Measurements from ENCODE around the gene BCL2L1. TPM values are rescaled to one million over a fixed set of nuclear protein-coding genes. Genes with fewer than 3 reads are reported as not detected.

The BCL2L1 gene
- polyA plus RNA-seq, 1 donor from 2014 or later = 125 TPM

- no peak overlapping the region for H3K4me2 ChIP-seq (ENCODE audit: low read length)
These were observed 46.6 kb downstream of the BCL2L1 start for GRCh38 chr20:31675828-31676608.

GRCh38 chr20:31674895-31675827 is 47.5 kb downstream of the BCL2L1 start:
- Histone ChIP-seq H3K9me2 (ENCODE audit: insufficient read depth, low read length) (no peaks in the 10 kb centered on the region), H3K4me2 (ENCODE audit: low read length) (no peak overlapping the region), H4K20me1 (ENCODE audit: insufficient read depth) (no peaks in the 10 kb centered on the region), H3K4me3 (ENCODE audit: low read length) (no peak overlapping the region), H3K79me2 (replicated peaks; ENCODE audit: insufficient read depth, low read length) (peaks cover 4% of the 10 kb centered on the region), H3K9me3 (ENCODE audit: low read length) (no peaks in the 10 kb centered on the region), H3F3A (ENCODE audit: insufficient read depth, low read length, poor library complexity, severe bottlenecking) (no peaks in the 10 kb centered on the region), H3K36me3 (ENCODE audit: insufficient read depth, low read length) (no peaks in the 10 kb centered on the region), H2AFZ (ENCODE audit: low read depth, low read length) (no peak overlapping the region), H3K27ac (ENCODE audit: low read length) (no peak overlapping the region), H3K9ac (ENCODE audit: low read length) (no peak overlapping the region), H3K27me3 (ENCODE audit: insufficient read depth, low read depth, low read length) (no peaks in the 10 kb centered on the region)
- no peak for TF ChIP-seq TAF1 (IDR thresholded peaks at IDR 0.05; ENCODE audit: low read depth)
- no peak for TF ChIP-seq POLR2AphosphoS5 (IDR thresholded peaks at IDR 0.05)

More at GRCh38 chr20:31675828-31676608, 46.6 kb downstream of the BCL2L1 start:
- Histone ChIP-seq H3K36me3 (ENCODE audit: insufficient read depth, low read length) (no peaks in the 10 kb centered on the region), H3K9ac (ENCODE audit: low read length) (no peak overlapping the region), H2AFZ (ENCODE audit: low read depth, low read length) (no peak overlapping the region), H3K9me2 (ENCODE audit: insufficient read depth, low read length) (no peaks in the 10 kb centered on the region), H3K27ac (ENCODE audit: low read length) (no peak overlapping the region), H4K20me1 (ENCODE audit: insufficient read depth) (no peaks in the 10 kb centered on the region), H3F3A (ENCODE audit: insufficient read depth, low read length, poor library complexity, severe bottlenecking) (no peaks in the 10 kb centered on the region), H3K79me2 (replicated peaks; ENCODE audit: insufficient read depth, low read length) (peaks cover 4% of the 10 kb centered on the region), H3K4me3 (ENCODE audit: low read length) (no peak overlapping the region), H3K9me3 (ENCODE audit: low read length) (no peaks in the 10 kb centered on the region), H3K27me3 (ENCODE audit: insufficient read depth, low read depth, low read length) (no peaks in the 10 kb centered on the region)
- TF ChIP-seq EZH2 (IDR thresholded peaks at IDR 0.05; ENCODE audit: borderline replicate concordance, insufficient read depth, low read length, poor library complexity, severe bottlenecking) (no peak), TAF1 (IDR thresholded peaks at IDR 0.05; ENCODE audit: low read depth) (no peak), RAD21 (conservative IDR thresholded peaks at IDR 0.05) (no peak), SMC3 (conservative IDR thresholded peaks at IDR 0.05; ENCODE audit: poor library complexity) (no peak), POLR2AphosphoS5 (IDR thresholded peaks at IDR 0.05) (no peak), EP300 (conservative IDR thresholded peaks at IDR 0.05; ENCODE audit: poor library complexity, severe bottlenecking) (no peak), MXI1 (conservative IDR thresholded peaks at IDR 0.05; ENCODE audit: poor library complexity, severe bottlenecking) (no peak)
- TF ChIP-seq, protein P1, sequence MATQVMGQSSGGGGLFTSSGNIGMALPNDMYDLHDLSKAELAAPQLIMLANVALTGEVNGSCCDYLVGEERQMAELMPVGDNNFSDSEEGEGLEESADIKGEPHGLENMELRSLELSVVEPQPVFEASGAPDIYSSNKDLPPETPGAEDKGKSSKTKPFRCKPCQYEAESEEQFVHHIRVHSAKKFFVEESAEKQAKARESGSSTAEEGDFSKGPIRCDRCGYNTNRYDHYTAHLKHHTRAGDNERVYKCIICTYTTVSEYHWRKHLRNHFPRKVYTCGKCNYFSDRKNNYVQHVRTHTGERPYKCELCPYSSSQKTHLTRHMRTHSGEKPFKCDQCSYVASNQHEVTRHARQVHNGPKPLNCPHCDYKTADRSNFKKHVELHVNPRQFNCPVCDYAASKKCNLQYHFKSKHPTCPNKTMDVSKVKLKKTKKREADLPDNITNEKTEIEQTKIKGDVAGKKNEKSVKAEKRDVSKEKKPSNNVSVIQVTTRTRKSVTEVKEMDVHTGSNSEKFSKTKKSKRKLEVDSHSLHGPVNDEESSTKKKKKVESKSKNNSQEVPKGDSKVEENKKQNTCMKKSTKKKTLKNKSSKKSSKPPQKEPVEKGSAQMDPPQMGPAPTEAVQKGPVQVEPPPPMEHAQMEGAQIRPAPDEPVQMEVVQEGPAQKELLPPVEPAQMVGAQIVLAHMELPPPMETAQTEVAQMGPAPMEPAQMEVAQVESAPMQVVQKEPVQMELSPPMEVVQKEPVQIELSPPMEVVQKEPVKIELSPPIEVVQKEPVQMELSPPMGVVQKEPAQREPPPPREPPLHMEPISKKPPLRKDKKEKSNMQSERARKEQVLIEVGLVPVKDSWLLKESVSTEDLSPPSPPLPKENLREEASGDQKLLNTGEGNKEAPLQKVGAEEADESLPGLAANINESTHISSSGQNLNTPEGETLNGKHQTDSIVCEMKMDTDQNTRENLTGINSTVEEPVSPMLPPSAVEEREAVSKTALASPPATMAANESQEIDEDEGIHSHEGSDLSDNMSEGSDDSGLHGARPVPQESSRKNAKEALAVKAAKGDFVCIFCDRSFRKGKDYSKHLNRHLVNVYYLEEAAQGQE (IDR thresholded peaks at IDR 0.05; ENCODE audit: borderline replicate concordance) = no peak
- TF ChIP-seq, protein P2, sequence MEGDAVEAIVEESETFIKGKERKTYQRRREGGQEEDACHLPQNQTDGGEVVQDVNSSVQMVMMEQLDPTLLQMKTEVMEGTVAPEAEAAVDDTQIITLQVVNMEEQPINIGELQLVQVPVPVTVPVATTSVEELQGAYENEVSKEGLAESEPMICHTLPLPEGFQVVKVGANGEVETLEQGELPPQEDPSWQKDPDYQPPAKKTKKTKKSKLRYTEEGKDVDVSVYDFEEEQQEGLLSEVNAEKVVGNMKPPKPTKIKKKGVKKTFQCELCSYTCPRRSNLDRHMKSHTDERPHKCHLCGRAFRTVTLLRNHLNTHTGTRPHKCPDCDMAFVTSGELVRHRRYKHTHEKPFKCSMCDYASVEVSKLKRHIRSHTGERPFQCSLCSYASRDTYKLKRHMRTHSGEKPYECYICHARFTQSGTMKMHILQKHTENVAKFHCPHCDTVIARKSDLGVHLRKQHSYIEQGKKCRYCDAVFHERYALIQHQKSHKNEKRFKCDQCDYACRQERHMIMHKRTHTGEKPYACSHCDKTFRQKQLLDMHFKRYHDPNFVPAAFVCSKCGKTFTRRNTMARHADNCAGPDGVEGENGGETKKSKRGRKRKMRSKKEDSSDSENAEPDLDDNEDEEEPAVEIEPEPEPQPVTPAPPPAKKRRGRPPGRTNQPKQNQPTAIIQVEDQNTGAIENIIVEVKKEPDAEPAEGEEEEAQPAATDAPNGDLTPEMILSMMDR (IDR thresholded peaks at IDR 0.05; ENCODE audit: poor library complexity, severe bottlenecking) = no peak
